ENCODE measurements around the gene KCNE3.

DNA sequence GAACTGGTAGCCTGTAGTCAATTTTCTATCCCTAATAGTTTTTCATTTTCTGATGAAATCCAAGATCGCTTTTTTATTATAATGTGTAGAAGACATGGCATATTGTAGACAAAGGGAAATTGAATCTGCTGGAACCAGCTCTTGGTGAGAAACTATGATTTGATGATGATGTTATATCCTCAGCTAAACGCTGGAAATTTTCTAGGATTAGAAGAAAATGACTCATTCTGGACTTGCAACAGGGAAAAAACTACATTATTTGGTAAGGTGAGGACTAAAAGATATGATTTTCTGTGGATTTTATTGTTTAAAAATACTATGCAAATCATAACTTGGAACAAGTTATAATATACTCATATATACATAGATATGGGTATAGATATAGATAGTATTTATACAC lies 55.0 kb downstream of the KCNE3 start:
- TF ChIP-seq, protein P1, sequence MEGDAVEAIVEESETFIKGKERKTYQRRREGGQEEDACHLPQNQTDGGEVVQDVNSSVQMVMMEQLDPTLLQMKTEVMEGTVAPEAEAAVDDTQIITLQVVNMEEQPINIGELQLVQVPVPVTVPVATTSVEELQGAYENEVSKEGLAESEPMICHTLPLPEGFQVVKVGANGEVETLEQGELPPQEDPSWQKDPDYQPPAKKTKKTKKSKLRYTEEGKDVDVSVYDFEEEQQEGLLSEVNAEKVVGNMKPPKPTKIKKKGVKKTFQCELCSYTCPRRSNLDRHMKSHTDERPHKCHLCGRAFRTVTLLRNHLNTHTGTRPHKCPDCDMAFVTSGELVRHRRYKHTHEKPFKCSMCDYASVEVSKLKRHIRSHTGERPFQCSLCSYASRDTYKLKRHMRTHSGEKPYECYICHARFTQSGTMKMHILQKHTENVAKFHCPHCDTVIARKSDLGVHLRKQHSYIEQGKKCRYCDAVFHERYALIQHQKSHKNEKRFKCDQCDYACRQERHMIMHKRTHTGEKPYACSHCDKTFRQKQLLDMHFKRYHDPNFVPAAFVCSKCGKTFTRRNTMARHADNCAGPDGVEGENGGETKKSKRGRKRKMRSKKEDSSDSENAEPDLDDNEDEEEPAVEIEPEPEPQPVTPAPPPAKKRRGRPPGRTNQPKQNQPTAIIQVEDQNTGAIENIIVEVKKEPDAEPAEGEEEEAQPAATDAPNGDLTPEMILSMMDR (conservative IDR thresholded peaks at IDR 0.05): no peak
- TF ChIP-seq EZH2 (IDR thresholded peaks at IDR 0.05; ENCODE audit: low read depth): no peak
